NCI-H510A (cell line): ENCODE data around the gene TMC6.
"Not testable (repeated sequence)": the region's sequence is repeated elsewhere in the genome, so short reads cannot be mapped to it uniquely, and the experiment has no call there.

Experiments used
- DNase-seq: peaks from one replicate; lab custom pipeline; 2025; lab: John Stamatoyannopoulos, UW

TMC6 gene

GRCh38 chr17:78159575-78160158, 31.1 kb upstream of the TMC6 start:
- no peak for DNase-seq

DNA sequence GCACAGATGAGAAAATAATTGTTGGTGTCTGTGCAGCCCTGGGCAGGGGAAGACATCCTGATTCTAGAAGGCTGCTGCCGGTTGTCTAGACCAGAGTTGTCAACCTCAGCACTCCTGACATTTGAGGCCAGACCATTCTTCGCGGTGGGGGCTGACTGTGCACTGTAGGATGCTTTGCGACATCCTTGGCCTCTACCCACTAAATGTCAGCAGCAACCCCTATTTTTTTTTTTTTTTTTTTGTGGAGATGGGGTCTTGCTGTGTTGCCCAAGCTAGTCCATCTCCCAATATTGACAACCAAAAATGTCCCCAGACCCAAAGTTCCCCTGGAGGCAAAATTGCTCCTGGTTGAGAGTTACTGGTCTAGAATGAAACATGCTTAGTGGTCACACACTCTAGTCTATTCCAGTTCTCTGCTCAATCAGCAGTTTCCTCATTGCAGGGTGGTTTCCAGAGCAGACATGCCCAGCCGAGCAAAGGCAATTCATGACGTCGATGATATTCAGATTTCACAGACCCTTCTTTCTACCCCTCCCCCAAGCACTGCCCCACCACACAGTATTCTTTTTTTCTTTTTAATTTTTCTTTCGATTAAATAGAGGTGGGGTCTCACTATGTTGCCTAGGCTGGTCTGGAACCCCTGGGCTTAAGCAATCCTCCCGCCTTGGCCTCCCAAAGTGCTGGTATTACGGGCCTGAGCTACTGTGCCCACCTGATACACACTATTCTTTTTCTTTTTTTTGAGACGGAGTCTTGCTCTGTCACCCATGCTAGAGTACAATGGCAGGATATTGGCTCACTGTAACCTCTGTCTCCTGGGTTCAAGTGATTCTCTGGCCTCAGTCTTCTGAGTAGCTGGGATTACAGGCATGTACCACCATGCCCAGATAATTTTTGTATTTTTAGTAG, 26.6 kb upstream of the TMC6 start:
- no peak for DNase-seq

DNA sequence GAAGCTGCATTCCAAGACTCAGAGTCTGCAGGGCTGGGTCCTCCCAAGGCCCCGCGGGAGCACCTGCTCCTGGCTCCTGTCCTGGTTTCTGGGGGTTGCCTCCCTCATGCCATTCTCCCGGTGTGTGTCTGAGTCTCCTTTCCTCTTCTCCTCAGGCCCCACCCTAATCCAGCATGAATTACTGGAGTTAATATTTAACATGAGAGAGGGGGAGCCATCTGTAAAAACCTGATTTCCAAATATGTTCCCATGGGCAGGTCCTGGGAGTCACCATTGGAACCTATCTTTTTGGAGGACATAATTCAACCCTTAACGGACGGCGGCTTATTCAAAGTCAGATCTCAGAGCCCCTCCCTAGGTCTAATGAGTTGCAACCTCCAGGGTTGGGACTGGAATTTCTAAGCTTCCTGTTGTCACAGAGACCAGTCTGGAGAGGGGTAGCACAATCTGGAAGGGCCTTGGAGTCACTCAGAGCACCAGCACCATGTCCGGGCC, 23.0 kb upstream of the TMC6 start:
- no peak for DNase-seq

- no peak for DNase-seq
These were observed 19.9 kb upstream of the TMC6 start for GRCh38 chr17:78148286-78149016.

DNA sequence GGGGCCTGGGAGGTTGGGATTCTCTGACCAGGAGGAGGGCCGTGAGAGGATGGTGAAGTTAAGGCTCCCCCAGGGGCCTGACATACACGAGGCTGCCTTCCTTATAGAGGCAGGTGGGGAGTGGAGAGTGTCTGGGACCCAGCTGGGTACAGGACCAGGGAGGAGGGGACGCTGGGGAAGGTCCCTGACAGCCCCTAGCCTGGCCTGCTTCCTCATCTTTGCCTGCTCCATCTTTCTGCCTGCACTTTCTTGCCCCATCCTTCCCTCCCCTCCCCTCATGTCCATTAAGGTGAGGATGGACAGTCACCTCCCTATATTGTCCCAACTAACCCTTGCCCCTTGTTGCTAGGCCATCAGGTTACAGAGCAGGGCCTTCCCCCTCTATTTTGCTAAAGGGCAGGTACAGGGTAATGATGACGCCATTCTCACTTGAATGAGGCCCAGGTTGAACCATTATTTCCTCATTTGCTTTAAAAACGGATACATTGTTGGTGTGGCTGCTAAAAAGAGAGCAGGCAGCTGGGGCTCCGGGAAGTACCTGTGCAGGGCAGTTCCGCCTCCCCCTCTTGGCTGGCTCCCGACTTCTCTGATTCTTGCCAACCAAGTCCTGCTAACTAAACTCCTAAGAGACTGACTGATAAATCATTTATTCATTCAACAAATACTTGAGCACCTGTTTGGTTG, 18.9 kb upstream of the TMC6 start:
- no peak for DNase-seq

GRCh38 chr17:78146881-78147280, 18.3 kb upstream of the TMC6 start:
- no peak for DNase-seq

DNA sequence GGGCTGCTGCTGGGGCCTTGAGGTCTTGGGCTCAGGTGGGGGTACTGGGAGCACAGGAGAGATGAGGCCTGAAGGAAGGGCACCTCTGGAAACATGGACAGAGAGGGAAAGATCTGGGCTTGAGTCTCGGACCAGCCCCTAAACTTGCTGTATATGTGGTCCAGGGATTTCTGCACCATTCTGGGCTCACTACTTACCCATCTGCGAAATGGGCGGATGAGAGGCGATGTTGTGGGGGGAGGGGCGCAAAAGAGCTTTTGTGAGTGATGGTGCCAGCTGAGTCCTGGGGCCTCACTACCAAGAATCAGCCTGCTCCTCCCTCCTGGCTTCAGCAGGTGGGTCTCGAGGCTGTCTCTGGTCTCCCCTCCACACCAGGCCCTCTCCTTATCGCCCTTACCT, 17.9 kb upstream of the TMC6 start:
- no peak for DNase-seq

DNA sequence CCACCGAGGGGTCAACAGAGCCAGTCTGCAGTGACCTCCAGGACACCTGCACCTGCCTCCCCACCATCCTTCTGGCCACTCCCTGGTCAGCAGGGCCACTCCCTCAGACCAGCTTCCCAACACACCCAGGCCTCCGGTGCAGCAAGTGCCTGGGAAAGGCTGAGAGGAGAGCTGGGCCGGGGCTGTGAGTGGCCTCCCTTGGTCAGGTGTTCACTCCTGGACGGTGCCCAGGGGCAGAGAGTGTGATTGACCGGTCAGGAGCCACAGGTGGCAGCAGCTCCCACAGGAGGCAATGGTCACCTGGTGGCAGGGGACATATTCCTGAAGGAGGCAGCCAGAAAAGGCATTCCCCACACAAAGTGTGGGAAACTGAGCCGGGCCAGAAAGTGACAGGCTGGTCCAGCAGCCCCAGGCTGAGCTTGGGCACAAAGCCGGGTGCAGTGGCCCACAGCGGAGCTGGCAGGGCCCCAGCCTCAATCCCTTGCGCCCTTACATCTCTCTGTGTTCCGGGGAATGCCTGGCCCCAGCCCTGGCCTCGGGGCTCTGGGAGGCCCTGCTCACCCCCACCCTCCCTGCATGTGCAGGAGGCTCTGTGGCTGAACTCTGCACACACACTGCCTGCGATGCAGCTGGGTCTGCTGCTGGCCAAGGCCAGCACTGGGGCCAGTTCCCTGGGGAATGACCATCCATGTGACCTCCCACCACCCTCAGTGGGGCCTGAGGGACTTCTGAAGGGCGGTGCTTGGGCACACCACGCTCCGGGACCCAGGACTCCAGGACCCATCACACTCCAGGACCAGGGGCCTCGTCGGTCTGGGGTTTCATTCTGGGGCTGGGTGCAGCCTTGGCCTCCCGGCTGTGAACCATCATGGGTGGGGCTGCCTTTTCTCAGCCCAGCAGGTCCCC, 16.4 kb upstream of the TMC6 start:
- DNase-seq = no peak

GRCh38 chr17:78144147-78144719, 15.7 kb upstream of the TMC6 start:
- no peak for DNase-seq

GRCh38 chr17:78143214-78144146, 14.9 kb upstream of the TMC6 start:
- no peak for DNase-seq

GRCh38 chr17:78142119-78142861, 13.7 kb upstream of the TMC6 start:
- DNase-seq = peak; percentile 56

DNA sequence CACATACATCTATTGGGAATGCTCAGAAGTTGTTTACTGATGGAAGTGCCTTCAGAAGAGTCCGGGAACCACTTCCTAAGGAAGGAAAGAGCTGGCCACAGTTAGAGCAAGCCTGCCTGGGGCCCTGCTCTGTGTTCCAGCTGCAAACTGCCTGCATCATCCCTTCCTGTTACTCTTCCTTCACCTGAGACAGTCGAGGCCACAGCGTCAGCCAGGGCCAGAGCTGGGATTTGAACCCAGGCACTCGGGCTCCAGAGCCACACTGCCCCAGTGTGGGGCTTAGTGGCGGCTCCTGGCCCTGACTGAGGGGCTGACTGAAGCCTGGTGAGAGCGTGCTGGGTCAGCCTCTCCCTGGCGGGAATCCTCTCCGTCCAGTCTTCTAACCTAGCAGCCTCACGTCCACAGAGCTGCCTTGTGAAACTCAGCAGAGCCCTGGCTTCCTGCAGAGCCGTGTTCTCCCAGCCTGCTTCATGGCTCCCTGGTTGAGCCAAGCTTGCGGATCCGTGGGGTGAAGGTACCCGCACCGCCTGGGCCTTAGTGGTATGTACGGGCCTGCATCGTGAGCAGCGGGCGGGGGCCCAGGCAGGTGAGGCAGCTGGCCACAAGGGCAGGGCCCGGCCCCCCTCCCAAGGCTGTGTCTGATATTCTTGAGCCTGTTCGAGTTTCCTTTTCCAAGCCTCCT, 13.0 kb upstream of the TMC6 start:
- no peak for DNase-seq

DNA sequence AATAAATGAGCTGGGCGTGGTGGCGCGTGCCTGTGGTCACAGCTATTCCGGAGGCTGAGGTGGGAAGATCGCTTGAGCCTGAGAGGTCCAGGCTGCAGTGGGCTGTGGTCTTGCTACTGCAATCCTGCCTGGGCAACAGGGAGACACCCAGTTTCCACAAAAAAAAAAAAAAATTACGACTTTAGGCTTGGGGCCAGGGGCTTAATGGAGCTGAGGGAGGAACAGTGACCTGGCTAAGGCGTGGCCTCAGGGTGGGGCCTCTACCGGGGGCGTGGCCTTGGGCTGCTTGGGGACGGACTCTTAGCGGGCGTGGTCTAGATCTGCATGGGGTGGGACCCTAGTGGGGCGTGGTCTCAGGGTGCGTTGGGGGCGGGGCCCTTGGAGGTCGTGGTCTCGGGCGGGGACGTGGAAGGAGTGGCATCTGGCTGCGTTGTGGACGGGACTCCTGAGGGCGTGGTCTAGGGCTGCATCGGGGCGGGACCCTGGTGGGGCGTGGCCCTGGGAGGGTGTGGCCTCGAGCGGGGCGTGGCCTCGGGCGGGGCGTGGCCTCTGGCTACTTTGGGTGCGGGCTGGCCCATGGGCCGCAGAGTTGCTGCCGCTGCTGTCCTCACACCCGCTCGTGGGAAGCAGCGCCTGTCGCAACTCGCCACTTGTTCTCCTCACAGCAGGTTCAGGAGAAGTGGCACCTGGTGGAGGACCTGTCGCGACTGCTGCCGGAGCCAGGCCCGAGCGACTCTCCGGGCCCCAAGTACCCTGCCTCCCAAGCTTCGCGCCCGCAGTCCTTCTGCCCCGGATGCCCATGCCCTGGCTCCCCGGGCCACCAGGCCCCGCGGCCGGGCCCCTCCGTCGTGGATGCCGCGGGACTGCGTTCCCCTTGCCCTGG, 11.9 kb upstream of the TMC6 start:
- DNase-seq = no peak

- DNase-seq = not testable (repeated sequence)
These were observed 11.3 kb upstream of the TMC6 start for GRCh38 chr17:78139861-78140168.

DNA sequence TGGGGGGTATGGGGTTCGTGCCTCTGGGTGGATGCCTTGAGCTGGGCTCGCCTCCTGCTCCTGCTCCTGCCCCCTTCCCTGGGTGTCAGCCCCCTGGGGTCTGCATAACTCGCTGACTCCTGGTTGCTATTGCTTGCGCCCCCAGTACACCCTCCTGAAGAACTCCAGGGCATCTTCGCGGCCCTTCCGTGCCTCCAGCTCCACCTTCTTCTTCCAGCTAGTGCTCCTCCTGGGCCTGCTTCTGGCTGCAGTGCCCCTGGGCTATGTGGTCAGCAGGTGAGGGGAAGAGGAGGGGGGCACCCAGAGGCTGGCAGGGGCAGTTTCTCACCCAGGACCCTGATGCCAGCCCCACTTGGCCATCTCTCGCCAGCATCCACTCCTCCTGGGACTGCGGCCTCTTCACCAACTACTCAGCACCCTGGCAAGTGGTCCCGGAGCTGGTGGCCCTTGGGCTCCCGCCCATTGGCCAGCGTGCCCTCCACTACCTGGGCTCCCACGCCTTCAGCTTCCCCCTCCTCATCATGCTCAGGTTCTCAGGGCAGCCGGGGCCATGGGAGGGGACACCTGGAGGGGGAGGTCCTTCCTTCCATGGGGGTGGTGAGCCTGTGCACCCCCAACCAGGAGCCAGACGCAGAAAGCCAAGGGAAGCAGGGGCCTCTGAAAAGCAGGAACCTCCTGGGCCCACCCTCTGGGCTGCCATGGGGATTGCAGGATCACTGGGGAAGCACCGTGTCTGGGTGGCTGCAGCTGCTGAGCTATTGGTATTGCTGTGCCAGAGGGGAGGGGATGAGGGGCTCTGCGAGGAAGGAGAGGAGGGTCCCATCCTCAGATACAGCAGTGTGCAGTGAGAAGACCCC, 9.9 kb upstream of the TMC6 start:
- DNase-seq = no peak

GRCh38 chr17:78137392-78138203, 9.0 kb upstream of the TMC6 start:
- DNase-seq = no peak
